OCI-LY3 (cell line): Measurements from ENCODE around the gene PCDH15.

Experiments
- EZH2phosphoT487 ChIP-seq: fragments of 200-600 bp; shearing (Covaris generic); IDR thresholded peaks from 2 replicates; pipeline ENCODE4 v1.6.1; 2018; ENCODE audit warnings: antibody characterized with exemption, mixed run types, low read depth
- TF ChIP-seq, protein P1 (sequence below): fragments of 200-600, 300-600 bp; sonication (generic); IDR thresholded peaks from 2 replicates; pipeline ENCODE4 v1.5.1; 2014; ENCODE audit warnings: antibody characterized with exemption, low read length, low read depth

DNA sequence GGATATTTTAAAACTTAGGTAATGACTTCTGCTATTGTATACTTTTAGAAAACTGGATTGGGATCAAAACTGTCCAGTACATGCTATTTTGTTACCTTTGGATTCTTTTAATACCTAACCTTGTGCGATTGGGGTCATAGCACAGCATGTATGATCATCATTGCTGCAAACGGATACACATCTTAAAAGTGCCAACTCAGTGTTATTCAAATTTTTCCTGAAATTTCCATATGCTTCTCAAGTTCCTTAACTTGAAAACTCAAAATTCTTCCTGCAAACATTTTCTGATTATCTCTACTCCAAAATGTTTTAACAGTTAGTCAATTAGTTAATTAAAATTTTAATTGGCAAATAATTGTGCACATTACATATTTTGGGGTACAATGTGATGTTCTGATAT lies 147.5 kb downstream of the PCDH15 start:
- TF ChIP-seq, protein P1, sequence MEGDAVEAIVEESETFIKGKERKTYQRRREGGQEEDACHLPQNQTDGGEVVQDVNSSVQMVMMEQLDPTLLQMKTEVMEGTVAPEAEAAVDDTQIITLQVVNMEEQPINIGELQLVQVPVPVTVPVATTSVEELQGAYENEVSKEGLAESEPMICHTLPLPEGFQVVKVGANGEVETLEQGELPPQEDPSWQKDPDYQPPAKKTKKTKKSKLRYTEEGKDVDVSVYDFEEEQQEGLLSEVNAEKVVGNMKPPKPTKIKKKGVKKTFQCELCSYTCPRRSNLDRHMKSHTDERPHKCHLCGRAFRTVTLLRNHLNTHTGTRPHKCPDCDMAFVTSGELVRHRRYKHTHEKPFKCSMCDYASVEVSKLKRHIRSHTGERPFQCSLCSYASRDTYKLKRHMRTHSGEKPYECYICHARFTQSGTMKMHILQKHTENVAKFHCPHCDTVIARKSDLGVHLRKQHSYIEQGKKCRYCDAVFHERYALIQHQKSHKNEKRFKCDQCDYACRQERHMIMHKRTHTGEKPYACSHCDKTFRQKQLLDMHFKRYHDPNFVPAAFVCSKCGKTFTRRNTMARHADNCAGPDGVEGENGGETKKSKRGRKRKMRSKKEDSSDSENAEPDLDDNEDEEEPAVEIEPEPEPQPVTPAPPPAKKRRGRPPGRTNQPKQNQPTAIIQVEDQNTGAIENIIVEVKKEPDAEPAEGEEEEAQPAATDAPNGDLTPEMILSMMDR = no peak
- TF ChIP-seq EZH2phosphoT487 = no peak
